NB4 (cell line): ENCODE data around the gene MAT1A.

Experiments
- CTCF ChIP-seq: IDR thresholded peaks from one replicate; pipeline ENCODE4 v1.5.1; 2012; ENCODE audit warnings: low read depth, low read length
- POLR2A ChIP-seq: IDR thresholded peaks from 2 replicates; pipeline ENCODE4 v1.6.1; 2011; ENCODE audit warnings: mild to moderate bottlenecking; ENCODE audit not compliant: insufficient read length; ENCODE audit errors: extremely low read depth
- TF ChIP-seq, protein P1 (sequence below): IDR thresholded peaks from 2 replicates; pipeline ENCODE4 v1.6.1; 2011; ENCODE audit warnings: low read depth, low read length

- TF ChIP-seq CTCF = no peak
- TF ChIP-seq, protein P1, sequence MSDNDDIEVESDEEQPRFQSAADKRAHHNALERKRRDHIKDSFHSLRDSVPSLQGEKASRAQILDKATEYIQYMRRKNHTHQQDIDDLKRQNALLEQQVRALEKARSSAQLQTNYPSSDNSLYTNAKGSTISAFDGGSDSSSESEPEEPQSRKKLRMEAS = no peak
- no peak for TF ChIP-seq POLR2A
Measured at GRCh38 chr10:80277567-80278250, 11.7 kb downstream of the MAT1A start.
